GM21515 (cell line): ENCODE measurements around the gene CPEB4.

ENCODE experiments used
- ATAC-seq: cut with Tn5 transposase; IDR thresholded peaks from one replicate; pipeline ENCODE4 v1.9.1; 2021; ENCODE audit not compliant: unreplicated experiment

CPEB4 gene

DNA sequence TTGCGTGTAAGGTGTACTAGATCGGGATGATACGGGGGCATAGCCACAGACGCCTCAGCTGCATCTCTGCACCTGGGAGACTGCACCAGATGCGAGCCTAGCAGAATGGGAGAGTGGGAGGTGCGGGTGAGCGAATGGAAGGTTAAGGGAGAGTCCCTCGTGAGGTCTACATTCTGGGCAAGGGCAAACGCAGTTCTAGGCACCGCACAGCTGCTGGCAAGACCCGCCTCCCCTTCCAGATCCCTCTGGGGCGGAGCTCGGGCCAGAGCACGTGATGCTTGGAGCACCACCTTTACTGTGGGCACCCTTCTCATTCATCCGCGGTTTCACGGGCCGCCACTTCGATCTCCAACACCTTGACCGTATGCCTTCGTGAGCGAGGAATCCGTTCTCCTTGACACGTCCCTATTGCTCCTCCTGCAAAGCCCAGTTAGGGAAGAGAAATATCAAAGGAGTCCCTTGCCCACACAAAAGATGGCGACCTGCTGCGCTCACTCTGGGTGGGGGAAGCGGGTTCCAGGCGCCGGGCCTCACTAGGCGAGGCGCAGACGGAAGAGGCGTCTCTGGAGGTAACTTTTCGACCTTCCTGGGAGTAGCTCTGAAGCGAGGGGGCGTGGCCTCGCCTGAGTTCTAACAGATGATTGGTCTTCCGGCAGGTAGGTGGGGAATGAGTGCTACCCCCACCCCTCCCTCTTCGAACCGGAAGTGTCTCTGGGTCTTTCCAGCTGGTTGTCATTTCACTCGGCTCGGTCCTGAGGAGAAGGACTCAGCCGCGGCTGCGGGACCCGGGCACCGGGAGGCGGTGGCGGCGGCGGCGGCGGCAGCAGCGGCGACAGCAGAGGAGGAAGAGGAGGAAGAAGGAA lies at the start of gene CPEB4:
Gene CPEB4 (plus strand): TSS at position 740 of the 863 bp plus-strand sequence. CDS start 1,385 bp downstream, outside the sequence.
- ATAC-seq, result peak; percentile 93

DNA sequence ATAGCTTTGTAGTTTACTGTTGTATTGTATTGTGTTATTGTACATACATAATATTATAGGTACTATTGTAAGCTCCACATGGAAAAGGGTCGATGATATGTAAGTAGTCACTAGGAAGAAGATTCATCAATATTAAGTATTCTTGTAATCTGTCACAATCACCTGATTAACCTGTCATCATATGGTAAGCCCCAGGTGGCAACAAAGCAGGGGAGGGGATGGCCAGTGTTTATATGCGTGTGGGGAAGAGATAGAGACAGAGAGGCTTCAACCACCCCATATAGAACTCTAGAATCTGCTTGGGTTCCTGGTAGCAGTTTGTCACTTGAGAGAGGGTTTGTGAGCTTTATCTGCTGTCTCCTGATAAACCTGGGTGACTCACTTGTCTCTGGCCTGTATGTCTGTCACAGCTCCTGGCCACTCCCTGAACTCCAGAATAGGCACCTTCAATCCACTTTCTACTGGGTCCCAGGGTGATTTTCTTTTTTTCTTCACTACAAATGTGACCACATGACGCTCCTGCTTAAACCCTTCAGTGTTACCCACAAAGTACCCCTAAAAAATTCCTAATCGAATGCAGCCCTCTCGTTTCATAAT lies 48.9 kb upstream of the CPEB4 start:
- ATAC-seq, result no peak

DNA sequence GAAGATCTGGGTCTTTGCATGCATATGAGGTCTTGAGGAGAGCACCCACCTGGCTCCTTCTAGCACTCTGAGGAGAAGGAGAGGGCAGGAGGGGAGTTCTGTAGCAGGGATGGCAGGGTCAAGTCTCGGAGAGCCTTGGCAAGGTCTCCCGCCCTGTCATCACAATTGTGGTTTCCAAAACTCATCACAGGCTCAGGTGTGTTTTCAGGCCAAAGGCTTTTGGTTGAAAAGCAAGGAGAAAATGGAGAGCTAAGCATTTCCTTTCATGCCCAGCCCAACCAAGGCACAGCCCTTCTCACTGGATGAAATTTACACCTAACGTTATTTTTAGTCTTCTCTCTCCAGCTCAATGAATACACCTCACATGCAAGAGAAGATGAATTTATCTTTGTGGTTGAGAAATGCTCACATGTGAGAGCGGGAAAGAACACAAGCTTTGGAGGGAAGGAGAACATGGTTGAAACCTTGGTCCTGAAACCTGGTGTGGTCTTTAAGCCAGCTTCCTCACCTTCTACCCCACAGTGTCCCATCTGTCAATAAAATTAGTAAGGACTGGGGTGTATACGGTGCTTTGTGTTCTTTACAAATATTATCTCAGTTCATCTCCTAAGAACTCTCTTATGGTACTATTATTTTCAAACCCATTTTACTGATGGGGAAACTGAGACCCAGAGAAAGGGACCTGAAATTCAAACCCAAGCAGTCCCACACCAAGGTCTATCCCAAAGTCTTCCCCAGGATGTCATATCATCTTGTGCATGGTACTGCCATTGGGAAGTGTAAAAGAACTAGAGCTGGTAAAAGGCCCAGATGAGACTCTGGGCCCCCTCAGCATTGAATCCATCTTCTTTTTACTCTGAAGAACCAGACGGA lies 47.8 kb upstream of the CPEB4 start:
- no peak for ATAC-seq

DNA sequence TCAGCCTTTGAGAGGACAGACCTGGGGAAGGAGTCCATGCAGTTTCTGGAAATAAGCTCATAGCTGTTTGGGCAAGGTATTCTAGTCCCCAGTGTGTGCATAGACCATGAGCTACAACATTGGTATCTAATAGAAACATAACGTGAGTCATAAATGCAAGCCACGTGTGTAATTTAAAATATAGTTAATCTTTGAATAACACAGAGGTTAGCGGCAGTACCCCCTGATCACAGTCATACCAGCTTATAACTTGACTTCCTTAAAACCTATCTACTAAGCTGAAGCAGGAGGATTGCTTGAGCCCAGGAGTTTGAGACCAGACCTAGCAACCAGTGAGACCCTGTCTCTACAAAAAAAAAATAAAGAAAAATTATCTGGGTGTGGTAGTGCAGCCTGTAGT lies 46.4 kb upstream of the CPEB4 start:
- no peak for ATAC-seq

GRCh38 chr5:173843794-173844193 lies 44.4 kb upstream of the CPEB4 start:
- ATAC-seq, result no peak

DNA sequence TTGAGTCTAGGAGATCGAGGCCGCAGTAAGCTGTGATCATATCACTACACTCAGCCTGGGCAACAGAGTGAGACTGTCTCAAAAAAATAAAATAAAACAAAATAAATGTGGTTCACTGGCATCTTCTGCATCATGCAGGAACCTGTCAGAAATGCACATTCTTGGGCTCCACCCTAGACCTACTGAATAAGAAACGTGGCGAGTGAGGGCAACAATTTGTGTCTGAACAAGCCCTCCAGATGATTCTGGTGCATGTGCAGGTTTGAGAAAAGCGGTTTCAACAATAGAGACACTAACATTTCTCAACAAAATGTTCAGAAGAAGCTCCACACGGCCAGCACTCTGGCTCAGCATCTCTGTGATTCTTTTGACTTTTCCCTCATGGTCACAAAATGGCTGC lies 42.8 kb upstream of the CPEB4 start:
- no peak for ATAC-seq

- no peak for ATAC-seq
These were observed 41.1 kb upstream of the CPEB4 start for GRCh38 chr5:173846929-173847501.

- ATAC-seq, result no peak
These were observed 39.1 kb upstream of the CPEB4 start for GRCh38 chr5:173848986-173849596.

- no peak for ATAC-seq
These were observed 38.2 kb upstream of the CPEB4 start for GRCh38 chr5:173849908-173850307.

GRCh38 chr5:173850659-173851058 lies 37.5 kb upstream of the CPEB4 start:
- ATAC-seq, result no peak

DNA sequence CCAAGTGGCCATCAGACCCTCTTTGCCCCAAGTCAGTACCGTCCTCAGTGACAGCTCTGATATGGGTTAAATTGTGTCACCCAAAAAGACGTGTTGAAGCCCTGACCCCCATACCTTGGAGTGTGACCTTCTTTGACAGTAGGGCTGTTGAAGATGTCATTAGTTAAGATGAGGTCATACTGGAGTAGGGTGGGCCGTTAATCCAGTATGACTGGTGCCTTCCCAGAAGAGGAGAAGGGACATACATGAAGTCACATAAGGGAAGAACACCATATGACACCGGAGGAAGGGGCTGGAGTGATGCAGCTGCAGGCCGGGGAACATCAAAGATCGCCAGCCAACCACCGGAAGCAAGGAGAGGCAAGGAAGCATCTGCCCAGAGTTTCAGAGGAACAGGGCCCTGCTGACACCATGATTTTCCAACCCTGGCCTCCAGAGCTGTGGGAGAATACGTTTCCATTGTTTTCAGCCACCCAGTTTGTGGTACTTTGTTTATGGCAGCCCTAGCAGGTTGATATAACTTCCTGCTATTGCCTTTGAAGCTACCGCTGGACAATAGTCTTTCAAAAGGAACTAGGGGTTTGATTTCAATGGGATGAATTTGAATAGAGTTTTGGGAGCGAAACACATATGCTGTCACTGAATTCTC lies 36.4 kb upstream of the CPEB4 start:
- ATAC-seq, result no peak

DNA sequence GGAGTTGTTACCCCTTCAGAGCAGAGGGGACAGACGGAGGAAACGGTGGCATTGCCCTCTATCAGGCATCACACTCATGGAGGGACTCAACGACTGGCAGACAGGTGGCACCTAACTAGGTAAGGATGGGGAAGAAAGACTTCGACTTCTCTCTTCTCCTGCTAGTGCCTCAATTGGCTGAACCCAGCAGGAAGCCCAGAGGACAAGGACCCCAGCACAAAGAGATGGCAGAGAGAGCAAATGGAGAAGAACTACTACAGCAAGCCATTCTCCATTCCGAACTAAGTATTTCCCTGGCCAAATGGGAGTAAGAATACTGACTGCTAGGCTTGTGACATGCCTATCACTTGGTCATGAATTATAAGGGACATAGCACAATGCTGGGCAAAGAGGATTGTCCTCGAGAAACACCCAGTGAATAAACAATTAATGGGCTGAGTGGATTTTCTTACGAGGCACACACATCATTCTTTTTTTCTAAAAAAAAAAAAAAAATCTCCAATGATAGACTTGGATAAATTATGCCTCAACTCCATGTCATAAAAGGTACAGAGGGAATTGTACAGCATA lies 35.3 kb upstream of the CPEB4 start:
- ATAC-seq, result no peak

DNA sequence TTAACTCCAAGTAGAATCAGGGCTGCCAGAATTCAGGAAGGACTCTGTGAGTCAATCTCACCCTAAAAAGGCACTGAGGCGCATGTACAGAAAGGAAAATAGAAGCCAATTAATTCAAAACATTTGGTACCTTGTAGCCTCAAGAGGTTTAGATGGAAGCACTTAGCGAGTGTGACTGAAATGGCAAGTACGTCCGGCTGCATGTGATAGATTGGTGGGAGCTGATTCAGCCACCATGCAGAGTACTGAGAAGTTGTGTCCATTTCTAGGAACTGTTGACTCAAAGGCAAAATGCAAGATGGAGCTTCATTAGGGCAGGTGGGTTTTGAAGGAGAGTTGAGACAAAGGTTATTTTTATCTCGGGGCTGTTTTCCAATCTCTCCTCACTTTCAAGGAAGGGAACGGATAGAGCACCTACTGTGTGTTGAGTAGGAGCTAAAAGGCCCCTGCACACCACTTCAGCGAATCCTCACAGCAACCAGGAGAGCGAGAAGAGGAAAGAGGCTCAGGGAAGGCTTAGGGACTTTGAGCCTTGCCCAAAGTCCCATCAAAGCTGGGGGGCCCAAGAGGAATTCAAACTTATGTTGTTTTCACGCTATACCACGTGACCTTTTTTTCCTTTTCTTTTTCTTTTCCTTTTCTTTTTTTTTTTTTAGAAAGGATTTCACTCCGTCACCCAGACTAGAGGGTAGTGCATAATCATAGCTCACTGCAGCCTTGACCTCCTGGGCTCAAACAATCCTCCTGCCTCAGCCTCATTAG lies 34.6 kb upstream of the CPEB4 start:
- no peak for ATAC-seq

GRCh38 chr5:173855162-173855994 lies 32.8 kb upstream of the CPEB4 start:
- no peak for ATAC-seq

GRCh38 chr5:173855995-173856656 lies 32.0 kb upstream of the CPEB4 start:
- no peak for ATAC-seq

- ATAC-seq, result no peak
These were observed 30.9 kb upstream of the CPEB4 start for GRCh38 chr5:173857234-173857633.

DNA sequence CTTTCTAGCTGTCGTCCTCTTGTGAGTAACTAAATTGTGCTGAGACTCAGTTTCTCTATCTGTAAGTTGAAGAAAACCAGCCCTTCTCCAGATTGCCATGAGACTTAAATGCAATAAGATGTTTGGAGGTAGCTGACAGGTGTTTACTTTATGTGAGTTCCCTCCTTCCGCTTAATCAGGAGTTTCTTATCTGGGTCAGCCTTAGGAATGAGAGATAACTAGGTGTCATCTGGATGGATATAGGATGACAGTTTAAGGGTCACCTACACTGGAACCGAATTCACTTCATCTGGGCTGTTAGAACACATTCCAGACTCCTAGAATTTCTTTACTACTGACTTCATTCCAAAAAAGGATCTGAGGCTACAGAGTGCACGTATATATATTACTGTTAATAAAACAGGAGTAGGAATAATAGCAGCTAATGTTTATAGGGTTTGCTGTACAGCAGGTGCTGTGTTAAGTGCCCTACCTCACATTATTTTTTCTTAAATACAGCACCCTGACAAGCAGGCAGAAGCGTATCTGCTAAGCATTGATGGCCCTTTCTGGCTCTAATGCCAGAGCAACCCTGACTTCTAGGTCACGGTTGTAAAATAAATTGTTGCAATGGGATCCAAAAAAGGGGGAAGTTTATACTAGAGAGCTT lies 30.0 kb upstream of the CPEB4 start:
- no peak for ATAC-seq
